GM19238 (cell line): ENCODE results near the gene WARS2.

Source experiments
- DNase-seq: peaks from one replicate; pipeline ENCODE4 v3.0.0; 2011; ENCODE audit warnings: low spot score; ENCODE audit not compliant: insufficient read length

Gene WARS2

GRCh38 chr1:119032986-119033385, 107.5 kb downstream of the WARS2 start:
- no peak for DNase-seq

- DNase-seq = no peak
Observed at GRCh38 chr1:119027759-119028158, 112.7 kb downstream of the WARS2 start.

GRCh38 chr1:119026956-119027355, 113.5 kb downstream of the WARS2 start:
- DNase-seq = no peak

- DNase-seq = no peak
Observed at GRCh38 chr1:119015547-119015946, 124.9 kb downstream of the WARS2 start.

GRCh38 chr1:119012383-119012782, 128.1 kb downstream of the WARS2 start:
- no peak for DNase-seq

GRCh38 chr1:119011706-119012105, 128.7 kb downstream of the WARS2 start:
- DNase-seq = no peak

GRCh38 chr1:119011116-119011515, 129.3 kb downstream of the WARS2 start:
- DNase-seq = no peak

- no peak for DNase-seq
Observed at GRCh38 chr1:119010201-119010600, 130.3 kb downstream of the WARS2 start.

GRCh38 chr1:119009312-119009655, 131.2 kb downstream of the WARS2 start:
- DNase-seq = no peak

- DNase-seq = no peak
Observed at GRCh38 chr1:119008483-119009311, 131.8 kb downstream of the WARS2 start.

- no peak for DNase-seq
Observed at GRCh38 chr1:119007670-119008482, 132.6 kb downstream of the WARS2 start.

GRCh38 chr1:119007339-119007669, 133.1 kb downstream of the WARS2 start:
- no peak for DNase-seq

- DNase-seq = no peak
Observed at GRCh38 chr1:119006406-119007279, 133.8 kb downstream of the WARS2 start.

GRCh38 chr1:119005724-119006405, 134.6 kb downstream of the WARS2 start:
- DNase-seq = no peak

- no peak for DNase-seq
Observed at GRCh38 chr1:119004781-119005180, 135.7 kb downstream of the WARS2 start.

- DNase-seq = no peak
Observed at GRCh38 chr1:119004129-119004527, 136.3 kb downstream of the WARS2 start.

- DNase-seq = no peak
Observed at GRCh38 chr1:119003413-119004128, 136.9 kb downstream of the WARS2 start.

- no peak for DNase-seq
Observed at GRCh38 chr1:119002028-119002686, 138.3 kb downstream of the WARS2 start.

- no peak for DNase-seq
Observed at GRCh38 chr1:119001181-119002027, 139.0 kb downstream of the WARS2 start.
